ENCODE data around the gene PCNP.
"Not testable (repeated sequence)": the region's sequence is repeated elsewhere in the genome, so short reads cannot be mapped to it uniquely, and the experiment has no call there.

The PCNP gene, protein sequence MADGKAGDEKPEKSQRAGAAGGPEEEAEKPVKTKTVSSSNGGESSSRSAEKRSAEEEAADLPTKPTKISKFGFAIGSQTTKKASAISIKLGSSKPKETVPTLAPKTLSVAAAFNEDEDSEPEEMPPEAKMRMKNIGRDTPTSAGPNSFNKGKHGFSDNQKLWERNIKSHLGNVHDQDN

DNA sequence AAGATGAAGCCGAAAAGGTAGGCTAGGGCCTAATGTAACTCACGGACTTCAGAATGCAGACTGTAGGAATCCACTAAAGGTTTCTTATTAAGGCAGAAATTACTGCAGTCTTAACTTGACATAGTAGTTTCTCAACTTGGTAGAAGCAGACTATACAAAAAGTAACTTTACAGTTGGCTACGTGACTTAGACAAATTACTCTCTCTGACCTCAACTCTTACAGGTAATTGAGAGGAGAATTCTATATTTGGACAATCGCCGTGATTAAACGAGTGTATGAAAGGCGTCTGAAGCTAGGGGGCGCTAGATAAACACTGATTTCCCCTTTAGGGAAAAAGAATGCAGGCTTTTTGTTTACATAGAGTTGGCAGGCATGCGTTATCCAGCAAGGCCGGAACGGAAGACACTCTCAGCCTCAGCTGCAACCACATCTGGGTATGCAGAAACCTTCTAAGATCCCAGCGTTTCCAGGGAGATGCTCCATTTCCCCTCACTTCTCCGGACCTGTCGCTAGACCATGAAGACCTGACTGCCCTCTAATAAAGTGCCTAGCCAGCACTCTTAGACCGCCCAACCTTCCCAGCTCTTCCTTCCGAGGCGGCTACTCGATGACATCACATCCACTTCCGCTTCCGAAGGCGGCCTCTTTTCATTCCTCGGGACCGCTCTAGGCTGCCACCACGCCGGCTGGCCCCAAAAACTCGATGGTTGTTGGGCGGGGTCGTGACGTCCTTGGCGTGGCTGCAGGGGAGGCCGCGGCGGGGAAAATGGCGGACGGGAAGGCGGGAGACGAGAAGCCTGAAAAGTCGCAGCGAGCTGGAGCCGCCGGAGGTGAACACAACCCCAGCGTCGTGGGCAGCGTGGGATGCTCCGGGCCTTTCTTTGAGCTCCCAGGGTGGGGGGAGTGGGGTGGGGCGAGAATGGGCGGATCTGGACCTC, at the start of gene PCNP:
PCNP (plus strand) TSS at position 732 of the 939 bp plus-strand sequence; CDS start at position 768, 36 bp downstream.
- H3K4me3 ChIP-seq (ENCODE audit: low read length) = peak within 1 kb of the TSS; percentile 89

DNA sequence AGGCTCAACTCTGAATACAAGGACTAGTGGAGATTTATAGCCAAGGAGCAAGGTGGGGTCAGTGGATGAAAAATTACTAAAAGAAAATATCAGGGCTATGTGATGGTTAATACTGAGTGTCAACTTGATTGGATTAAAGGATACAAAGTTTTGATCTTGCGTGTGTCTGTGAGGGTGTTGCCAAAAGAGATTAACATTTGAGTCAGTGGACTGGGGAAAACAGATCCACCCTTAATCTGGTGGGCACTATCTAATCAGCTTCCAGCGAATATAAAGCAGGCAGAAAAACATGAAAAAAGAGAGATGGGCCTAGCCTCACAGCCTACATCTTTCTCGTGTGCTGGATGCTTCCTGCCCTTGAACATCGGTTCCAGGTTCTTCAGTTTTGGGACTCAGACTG, 46.5 kb upstream of the PCNP start:
- TF ChIP-seq ZNF274 (IDR thresholded peaks at IDR 0.05; ENCODE audit: low read depth, low read length) = no peak
- H3K4me3 ChIP-seq (ENCODE audit: low read length) = no peak overlapping the region

More for the DNA sequence above, at the start of gene PCNP:
- no peak for TF ChIP-seq ZNF274 (IDR thresholded peaks at IDR 0.05; ENCODE audit: low read depth, low read length)

DNA sequence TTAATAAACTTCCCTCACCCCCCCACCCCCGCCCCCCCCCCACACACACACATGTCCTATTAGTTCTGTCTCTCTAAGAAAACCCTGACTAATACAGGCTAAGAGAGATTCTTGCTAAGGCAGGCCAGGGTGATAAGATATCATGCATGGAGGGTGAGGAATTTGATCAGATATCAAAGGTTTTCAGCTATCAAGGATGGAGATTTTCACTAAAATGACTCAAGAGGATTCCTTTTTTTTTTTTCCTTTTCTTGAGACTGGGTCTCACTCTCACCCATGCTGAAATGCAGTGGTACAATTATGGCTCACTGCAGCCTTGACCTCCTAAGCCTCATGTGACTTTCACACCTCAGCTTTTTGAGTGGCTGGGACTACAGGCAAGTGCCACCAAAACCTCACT, 46.1 kb upstream of the PCNP start:
- TF ChIP-seq ZNF274 (IDR thresholded peaks at IDR 0.05; ENCODE audit: low read depth, low read length) = no peak
- no peak overlapping the region for H3K4me3 ChIP-seq (ENCODE audit: low read length)

DNA sequence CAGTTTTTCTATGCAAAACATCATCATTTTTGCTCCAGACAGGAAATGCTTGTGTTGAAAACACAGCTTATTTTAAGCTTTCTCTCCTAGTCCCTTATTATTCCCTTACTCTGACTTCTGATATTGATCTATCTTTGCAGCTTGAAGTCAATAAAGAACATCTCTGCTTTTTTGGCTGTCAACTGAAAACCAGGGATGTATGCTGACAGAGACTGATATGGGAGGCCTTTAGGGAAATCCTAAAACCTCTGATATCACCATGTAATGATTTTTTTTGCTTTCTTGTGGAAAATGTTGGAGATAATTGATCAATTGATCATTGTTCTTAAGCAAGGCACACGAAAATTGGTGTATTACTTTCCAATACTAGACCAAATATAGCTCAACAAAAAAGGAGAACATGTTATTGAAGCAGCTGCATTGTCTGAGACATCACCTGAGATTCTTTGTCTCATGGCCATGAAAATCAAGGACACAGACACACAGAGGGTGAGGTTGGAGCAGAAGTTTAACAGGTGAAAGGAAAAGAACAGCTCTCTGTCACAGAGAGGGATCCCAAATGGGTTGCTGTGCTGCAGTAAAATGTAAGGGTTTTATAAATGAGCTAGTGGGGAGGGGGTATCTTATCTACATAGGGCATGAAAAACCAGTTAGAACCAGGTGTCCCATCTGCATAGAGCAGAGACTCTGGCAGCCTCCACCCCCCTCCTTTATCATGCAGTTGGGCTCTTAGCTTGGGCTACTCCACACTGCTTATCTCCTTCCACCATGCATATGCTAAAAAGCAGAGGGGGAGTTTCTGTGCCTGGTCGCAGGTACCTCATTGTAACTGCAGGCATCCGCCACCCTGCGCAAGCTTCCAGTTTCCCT, 43.9 kb upstream of the PCNP start:
- TF ChIP-seq ZNF274 (IDR thresholded peaks at IDR 0.05; ENCODE audit: low read depth, low read length) = no peak
- H3K4me3 ChIP-seq (ENCODE audit: low read length) = no peak overlapping the region

DNA sequence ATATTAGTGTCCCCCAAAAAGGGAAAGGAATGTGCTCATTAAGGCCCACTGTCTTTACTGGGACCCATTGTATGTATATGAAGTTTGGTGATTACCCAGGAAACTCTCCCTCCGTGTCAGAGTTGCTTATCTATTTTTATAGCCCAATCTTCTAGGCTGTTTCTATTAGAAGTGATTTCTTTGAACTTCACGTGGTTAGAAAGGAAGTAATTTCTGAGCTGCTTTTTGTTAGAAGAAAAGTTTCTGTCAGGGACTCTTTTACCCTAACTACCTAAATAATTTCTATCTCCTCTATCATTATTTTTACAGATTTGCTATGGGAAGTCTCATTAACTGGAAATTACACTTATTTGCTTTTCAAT, 43.3 kb upstream of the PCNP start:
- H3K4me3 ChIP-seq (ENCODE audit: low read length) = no peak overlapping the region
- no peak for TF ChIP-seq ZNF274 (IDR thresholded peaks at IDR 0.05; ENCODE audit: low read depth, low read length)

DNA sequence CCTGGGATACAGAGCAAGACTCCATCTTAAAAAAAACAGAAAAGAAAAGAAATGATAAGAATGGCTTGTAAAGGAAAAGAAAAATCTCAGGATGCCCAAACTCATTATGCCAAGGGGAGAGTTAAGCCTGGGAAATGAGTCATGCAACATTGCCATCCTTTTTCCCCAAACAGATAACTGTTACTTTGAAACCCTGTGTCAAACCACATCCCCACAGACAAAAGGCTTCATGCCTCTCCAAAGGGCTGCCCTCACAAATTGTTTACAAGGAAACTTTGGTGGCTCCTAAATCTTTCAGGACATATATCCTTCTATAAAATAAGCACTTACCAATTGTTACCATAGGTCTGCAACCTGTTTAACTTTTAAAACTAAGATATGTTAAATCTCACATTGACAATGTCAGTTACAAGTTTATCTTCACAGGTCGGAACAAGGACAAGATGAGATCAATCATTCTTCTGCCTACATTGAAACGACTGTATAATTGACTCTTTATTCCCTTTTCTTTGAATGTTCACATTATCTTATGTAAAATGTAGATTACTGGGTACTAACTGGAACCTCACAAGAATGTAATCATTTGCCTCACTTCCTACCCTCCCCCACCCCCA, 42.4 kb upstream of the PCNP start:
- no peak overlapping the region for H3K4me3 ChIP-seq (ENCODE audit: low read length)

DNA sequence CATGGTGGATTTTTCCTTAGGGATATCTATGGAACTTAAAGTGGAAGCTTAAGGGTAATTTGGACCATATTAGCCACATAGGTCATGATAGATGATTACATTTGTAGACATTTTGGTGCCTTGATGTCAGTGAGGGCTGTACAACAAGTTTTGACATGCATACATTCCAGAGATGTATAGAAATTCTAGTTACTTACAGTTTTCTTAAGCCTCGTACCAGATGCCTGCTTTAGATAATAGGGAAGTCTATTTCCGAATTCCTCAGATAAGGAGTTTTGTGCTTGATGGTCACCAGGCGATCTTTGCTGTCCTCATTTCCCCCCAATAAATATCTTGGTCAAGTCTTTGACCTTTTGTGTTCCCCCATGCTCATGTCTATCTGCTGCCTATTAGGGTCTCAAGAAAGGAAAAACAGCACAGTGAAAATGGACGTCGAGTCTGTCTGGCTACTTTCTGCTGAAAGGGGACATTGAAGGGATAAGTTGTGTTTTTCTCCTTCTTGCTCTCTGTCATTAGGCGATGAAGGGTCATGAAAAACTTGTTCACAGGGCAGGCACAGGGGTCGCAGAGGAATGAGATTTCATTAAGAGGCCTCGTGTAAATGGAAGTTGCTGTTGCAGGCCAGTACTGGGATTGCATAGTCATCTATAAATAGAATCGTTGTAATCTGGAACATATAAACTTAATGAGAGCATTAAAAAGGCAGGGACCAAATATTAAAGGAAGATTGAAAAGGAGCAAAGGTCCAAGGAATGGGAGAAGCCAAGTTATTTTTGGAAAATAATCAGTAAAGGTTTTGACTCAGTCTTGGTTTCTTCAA, 41.0 kb upstream of the PCNP start:
- H3K4me3 ChIP-seq (ENCODE audit: low read length) = no peak overlapping the region
- no peak for TF ChIP-seq ZNF274 (IDR thresholded peaks at IDR 0.05; ENCODE audit: low read depth, low read length)

More for the DNA sequence above, 42.4 kb upstream of the PCNP start:
- TF ChIP-seq ZNF274 (IDR thresholded peaks at IDR 0.05; ENCODE audit: low read depth, low read length) = no peak

DNA sequence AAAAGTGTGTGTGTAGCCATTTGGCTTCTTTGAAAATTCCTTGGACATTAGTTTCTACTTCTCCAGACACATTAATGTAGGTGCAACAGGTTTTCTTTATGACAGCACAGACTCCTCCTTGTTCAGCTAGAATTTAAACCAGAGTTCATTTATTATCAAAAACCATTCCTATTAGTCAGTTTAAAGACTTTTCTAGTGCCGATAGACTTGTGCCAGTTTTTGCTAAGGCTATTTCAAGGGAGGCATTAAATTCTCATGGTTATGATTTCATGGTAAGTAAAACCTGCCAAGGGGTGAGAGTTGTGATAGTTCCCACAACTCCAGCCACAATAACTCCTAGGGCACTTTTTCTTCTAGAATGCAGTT, 40.4 kb upstream of the PCNP start:
- TF ChIP-seq ZNF274 (IDR thresholded peaks at IDR 0.05; ENCODE audit: low read depth, low read length) = no peak
- no peak overlapping the region for H3K4me3 ChIP-seq (ENCODE audit: low read length)

DNA sequence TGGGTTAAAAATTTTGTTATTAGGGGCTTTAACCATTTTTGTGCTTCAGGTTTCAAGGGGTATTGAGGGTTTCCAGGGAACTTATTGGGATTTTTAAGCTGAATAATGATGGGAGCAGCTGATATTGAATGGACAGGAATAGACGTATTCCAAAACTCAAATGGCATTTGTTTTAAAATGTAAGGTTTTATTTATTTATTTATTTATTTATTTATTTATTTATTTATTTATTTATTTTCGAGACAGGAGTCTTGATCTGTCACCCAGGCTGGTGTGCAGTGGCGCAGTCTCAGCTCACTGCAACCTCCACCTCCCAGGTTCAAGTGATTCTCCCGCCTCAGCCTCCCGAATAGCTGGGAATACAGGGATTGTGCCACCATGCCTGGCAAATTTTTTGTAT, 38.8 kb upstream of the PCNP start:
- H3K4me3 ChIP-seq (ENCODE audit: low read length) = no peak overlapping the region
- TF ChIP-seq ZNF274 (IDR thresholded peaks at IDR 0.05; ENCODE audit: low read depth, low read length) = no peak

DNA sequence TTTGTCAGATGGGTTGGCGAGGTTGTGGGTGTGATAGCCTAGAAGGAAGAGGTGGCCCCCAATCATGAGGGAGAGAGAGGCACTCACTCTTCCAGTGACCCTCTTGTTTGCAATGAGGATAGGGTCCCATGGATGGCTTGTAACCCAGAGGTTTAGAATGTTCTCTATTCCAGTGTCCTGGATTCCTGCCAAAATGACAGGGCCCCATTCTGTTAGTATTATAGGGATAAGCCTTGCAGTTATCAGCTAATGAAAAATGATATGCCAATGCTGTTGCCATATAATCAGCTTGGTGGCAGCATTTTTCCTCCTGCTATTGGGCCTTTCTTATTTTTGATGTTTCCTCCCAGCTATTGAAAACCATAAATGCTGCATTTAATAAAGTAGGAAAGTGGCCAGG, 37.7 kb upstream of the PCNP start:
- no peak for TF ChIP-seq ZNF274 (IDR thresholded peaks at IDR 0.05; ENCODE audit: low read depth, low read length)
- no peak overlapping the region for H3K4me3 ChIP-seq (ENCODE audit: low read length)

DNA sequence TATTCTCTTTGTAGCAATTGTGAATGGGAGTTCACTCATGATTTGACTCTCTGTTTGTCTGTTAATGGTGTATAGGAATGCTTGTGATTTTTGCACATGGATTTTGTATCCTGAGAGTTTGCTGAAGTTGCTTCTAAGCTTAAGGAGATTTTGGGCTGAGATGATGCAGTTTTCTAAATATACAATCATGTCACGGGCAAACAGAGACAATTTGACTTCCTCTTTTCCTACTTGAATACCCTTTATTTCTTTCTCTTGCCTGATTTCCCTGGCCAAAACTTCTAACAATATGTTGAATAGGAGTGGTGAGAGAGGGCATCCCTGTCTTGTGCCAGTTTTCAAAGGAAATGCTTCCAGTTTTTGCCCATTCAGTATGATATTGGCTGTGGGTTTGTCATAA, 37.0 kb upstream of the PCNP start:
- H3K4me3 ChIP-seq (ENCODE audit: low read length) = not testable (repeated sequence)

DNA sequence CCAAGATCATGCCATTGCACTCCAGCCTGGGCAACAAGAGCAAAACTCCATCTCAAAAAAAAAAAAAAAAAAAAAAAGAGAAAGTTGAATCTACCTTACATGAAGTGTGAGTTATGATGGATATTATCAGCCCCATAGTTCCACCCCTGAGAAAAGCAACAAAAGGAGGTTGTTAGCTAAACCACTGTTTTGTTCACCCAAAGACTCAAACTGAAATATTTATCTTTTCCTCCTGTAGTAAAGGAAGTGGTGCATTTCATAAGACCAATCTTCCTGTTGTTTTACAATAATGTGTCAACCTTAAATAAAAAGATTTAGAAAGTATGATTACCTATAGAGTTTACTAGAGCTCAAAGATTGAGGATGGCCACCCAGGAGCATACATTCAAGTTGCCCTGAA, 31.0 kb upstream of the PCNP start:
- TF ChIP-seq ZNF274 (IDR thresholded peaks at IDR 0.05; ENCODE audit: low read depth, low read length) = no peak

DNA sequence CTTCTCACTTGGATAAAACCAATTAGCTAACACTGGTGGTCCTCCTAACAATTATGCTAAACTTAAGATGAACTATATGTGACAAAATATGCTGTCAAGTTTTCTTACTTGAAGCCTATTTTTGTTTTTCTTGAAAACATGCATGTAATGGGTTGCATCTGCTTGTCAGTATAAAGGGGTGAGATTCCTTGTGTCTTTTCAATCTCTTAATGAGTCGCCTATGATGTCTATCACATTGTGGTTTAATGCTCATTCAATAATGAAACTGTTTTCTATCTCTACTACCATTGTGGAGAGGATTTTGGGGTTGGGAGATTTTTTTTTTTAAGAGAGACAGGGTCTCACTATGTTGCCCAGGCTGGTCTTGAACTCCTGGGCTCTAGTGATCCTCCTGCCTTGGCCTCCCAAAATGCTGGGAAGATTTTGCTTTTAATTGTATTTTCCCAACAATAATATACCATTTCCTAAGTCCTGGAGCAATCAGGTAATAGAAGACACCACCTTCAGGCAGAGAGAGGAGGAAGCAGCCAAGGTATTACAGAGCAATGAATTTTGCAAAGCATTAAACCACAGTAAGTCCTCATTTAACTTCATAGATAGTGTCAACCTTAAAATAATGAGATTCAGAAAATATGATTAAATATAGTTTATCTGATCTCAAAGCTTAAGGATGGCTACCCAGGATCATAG, 29.7 kb upstream of the PCNP start:
- no peak overlapping the region for H3K4me3 ChIP-seq (ENCODE audit: low read length)
- no peak for TF ChIP-seq ZNF274 (IDR thresholded peaks at IDR 0.05; ENCODE audit: low read depth, low read length)

More for the DNA sequence above, 31.0 kb upstream of the PCNP start:
- H3K4me3 ChIP-seq (ENCODE audit: low read length) = no peak overlapping the region

Data from GM08714 (cell line).